Stomach (tissue), 9 donors: ENCODE data around the gene JAML. TPM values are rescaled to one million over a fixed set of nuclear protein-coding genes. Genes with fewer than 3 reads are reported as not detected.

ENCODE experiments used
- DNase-seq, 2 donors: peaks; one replicate each; pipeline versions ENCODE4 v3.0.0 to v3.0.0-alpha.2; 2013 to 2019
- H3K27ac ChIP-seq, 5 donors: fragments of 200-600 bp in 4 of 5; sonication (generic) in 4 of 5; one replicate each; pipeline ENCODE4 v1.5.1; 2013 to 2019; ENCODE audit warnings: mild to moderate bottlenecking in 1 of 5, moderate library complexity in 1 of 5
- H3K27me3 ChIP-seq, 3 donors: fragments of 200-600 bp; sonication (generic); one replicate each; pipeline ENCODE4 v1.5.1; 2017 to 2019; ENCODE audit warnings: mixed run types in 1 of 3
- H3K36me3 ChIP-seq, 4 donors: fragments of 200-600 bp; sonication (generic); 1 replicate in 3 of 4; 2 replicates in 1 of 4; pipeline ENCODE4 v1.5.1; 2016 to 2019
- H3K4me1 ChIP-seq, 4 donors: fragments of 200-600 bp; sonication (generic); one replicate each; pipeline ENCODE4 v1.5.1; 2016 to 2019
- H3K4me3 ChIP-seq, 4 donors: fragments of 200-600 bp; sonication (generic) in 3 of 4; one replicate each; pipeline ENCODE4 v1.5.1; 2016 to 2019; ENCODE audit warnings: mild to moderate bottlenecking in 1 of 4
- H3K9me3 ChIP-seq, 4 donors: fragments of 200-600 bp; sonication (generic); one replicate each; pipeline ENCODE4 v1.5.1; 2016 to 2019
- EP300 ChIP-seq: sonication (generic); formaldehyde crosslinking; IDR thresholded peaks from one replicate; pipeline ENCODE4 v1.6.1; 2017; ENCODE audit warnings: antibody characterized with exemption
- POLR2A ChIP-seq, 4 donors: fragments of 450-650 bp; IDR thresholded peaks; one replicate each; pipeline ENCODE4 v1.6.1; 2016; ENCODE audit warnings: antibody characterized with exemption in 4 of 4, control low read depth in 2 of 4, mild to moderate bottlenecking in 1 of 4, moderate library complexity in 1 of 4
- POLR2AphosphoS5 ChIP-seq, 3 donors: sonication (generic); formaldehyde crosslinking; IDR thresholded peaks; one replicate each; pipeline ENCODE4 v1.6.1; 2016; ENCODE audit warnings: antibody characterized with exemption in 3 of 3
- WGBS, 5 donors: extraction: QIAGEN DNeasy Blood & Tissue Kit in 3 of 5; methylation state at CpG; one replicate each; pipeline versions ENCODE4 v1.1.5 to v1.1.7; 2013 to 2018; 5-methylcytosine and 5-hydroxymethylcytosine counted together
- intact Hi-C: fragments of 100-400 bp; cut with DNase I; formaldehyde crosslinking; loops from one replicate; pipeline ENCODE4 v1.15.1; 2023; ENCODE audit warnings: low total_unique reads
- polyA plus RNA-seq, 3 donors: library from polyadenylated mRNA; stranded (reverse); fragments of 200-250 nt; gene quantifications; one replicate each; pipeline ENCODE4 v1.2.3, GENCODE V29; 2013
- total RNA-seq, 5 donors: library from RNA; depleted of rRNA; stranded (reverse); fragments of >200 nt; gene quantifications; one replicate each; pipeline versions ENCODE4 v1.1.0 to v1.2.3, GENCODE V29; 2014 to 2016
- TF ChIP-seq, protein P1 (sequence below), 7 experiments: fragments of 450-650 bp in 4 of 7; fragments of 200-600 bp in 3 of 7; sonication (generic) in 3 of 7; IDR thresholded peaks; one replicate each; pipeline ENCODE4 v1.5.1; 2016 to 2019; ENCODE audit warnings: antibody characterized with exemption in 7 of 7, control low read depth in 2 of 7, mild to moderate bottlenecking in 1 of 7
- donor health status: healthy with polysubstance abuse.
- donor health status: Bipolar disorder and iron deficiency.
- donor health status: healthy.

The JAML gene
- total and polyA plus RNA-seq, 8 donors = 3.7 to 35.0 (median 12.8) TPM

DNA sequence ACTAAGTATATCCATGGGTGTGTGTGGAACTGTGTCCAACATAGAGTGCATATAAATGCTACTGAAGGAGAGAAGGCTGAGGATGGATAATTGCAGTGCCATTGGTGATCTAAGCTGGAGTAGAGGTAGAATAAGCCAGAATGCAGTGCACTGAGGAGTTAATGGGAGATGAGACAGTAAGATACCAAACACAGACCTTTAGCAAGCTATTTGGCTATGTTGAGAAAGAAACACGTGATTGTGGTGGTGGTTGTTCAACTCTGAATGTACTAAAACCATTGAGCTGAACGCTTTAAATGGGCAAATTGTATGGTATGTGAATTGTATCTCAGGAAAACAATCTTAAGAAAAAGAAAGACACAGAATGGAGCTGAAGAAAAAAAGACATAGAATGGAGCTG, 22.8 kb downstream of the JAML start:
- no peak for DNase-seq
- no peak overlapping the region for H3K4me3 ChIP-seq
- TF ChIP-seq POLR2A (IDR thresholded peaks at IDR 0.05) (no peak), EP300 (no peak), POLR2AphosphoS5 (IDR thresholded peaks at IDR 0.05) (no peak)
- TF ChIP-seq, protein P1, sequence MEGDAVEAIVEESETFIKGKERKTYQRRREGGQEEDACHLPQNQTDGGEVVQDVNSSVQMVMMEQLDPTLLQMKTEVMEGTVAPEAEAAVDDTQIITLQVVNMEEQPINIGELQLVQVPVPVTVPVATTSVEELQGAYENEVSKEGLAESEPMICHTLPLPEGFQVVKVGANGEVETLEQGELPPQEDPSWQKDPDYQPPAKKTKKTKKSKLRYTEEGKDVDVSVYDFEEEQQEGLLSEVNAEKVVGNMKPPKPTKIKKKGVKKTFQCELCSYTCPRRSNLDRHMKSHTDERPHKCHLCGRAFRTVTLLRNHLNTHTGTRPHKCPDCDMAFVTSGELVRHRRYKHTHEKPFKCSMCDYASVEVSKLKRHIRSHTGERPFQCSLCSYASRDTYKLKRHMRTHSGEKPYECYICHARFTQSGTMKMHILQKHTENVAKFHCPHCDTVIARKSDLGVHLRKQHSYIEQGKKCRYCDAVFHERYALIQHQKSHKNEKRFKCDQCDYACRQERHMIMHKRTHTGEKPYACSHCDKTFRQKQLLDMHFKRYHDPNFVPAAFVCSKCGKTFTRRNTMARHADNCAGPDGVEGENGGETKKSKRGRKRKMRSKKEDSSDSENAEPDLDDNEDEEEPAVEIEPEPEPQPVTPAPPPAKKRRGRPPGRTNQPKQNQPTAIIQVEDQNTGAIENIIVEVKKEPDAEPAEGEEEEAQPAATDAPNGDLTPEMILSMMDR (IDR thresholded peaks at IDR 0.05) = no peak
- no peaks in the 10 kb centered on the region for H3K9me3 ChIP-seq
- peaks cover 0 to 6% (median 0%) of the 10 kb centered on the region in 4 donors for H3K36me3 ChIP-seq
- intact Hi-C loops = loop anchor here (10.0 kb wide), 1 partner anchor 163 kb away; no protein-coding TSS in a partner anchor
- no peak overlapping the region for H3K27ac ChIP-seq
- 77 to 91% (median 84%) methylated on average over 2 of the region's 2 CpGs for WGBS, 5 donors
- H3K4me1 ChIP-seq = peaks cover 0 to 37% (median 7%) of the 10 kb centered on the region in 4 donors
- H3K27me3 ChIP-seq = no peaks in the 10 kb centered on the region

DNA sequence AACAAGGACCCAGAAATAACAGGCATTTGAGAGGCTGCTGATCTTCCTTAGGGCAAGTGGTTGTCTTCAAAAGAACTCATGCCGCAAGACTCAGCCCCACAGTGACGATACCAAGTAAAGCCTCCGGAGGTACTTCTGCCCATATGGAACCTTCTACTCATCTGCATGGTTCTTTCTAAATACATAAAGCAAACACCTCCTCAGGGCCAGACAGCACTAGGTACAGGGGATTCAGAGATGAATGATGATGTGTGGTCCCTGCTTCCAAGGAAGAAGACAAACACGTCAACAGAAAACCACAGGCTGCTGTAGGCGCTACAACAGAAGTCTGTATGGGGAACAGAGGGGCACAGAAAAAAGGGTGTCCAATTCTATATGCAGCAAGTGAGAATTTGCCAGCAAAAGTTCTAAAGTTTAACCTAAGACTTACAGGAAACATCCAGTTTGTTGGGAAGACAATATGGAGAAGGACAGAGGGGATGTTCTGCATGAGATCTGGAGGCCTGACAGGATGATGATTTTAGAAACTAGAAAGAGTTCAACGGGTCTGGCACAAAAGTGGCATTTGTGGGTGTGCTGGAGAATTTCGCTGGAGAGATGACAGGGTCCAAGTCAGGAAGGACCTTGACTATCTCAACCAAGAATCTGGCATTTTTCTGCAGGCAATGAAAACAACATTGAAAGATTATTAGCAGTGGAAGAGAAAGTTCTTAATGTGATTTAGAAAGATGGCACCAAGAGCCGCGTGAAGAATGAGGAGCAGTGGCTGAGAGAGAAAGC, 23.7 kb downstream of the JAML start:
- H3K27me3 ChIP-seq = no peaks in the 10 kb centered on the region
- TF ChIP-seq EP300 = no peak
- no peak for DNase-seq
- no peak overlapping the region for H3K27ac ChIP-seq
- peaks cover 0 to 6% (median 0%) of the 10 kb centered on the region in 4 donors for H3K36me3 ChIP-seq
- peaks cover 0 to 29% (median 7%) of the 10 kb centered on the region in 4 donors for H3K4me1 ChIP-seq
- WGBS, 5 donors = 85 to 90% (median 88%) methylated on average over 9 of the region's 9 CpGs
- no peaks in the 10 kb centered on the region for H3K9me3 ChIP-seq
- H3K4me3 ChIP-seq = no peak overlapping the region
- intact Hi-C loops = loop anchor here (10.0 kb wide), 1 partner anchor 164 kb away; no protein-coding TSS in a partner anchor

DNA sequence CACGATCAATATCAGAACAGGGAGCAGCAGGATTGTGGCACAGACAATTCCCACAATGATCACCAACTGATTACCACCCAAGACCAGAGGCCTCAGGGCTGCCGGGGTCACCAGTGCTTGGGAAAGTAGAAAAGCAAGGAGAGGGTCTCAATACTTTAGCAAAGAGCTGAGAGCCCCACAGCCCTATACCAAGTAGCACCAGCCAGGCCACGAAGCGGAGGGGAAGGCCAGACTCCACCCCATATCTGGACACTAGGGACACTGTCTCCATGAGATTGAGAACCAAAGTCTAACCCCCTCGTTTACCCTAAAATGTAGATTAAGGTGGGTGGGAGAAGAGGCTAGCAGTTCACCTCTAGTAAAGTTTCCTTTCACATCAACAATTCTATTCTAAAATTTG, 24.3 kb downstream of the JAML start:
- TF ChIP-seq EP300 = no peak
- TF ChIP-seq, protein P1 (IDR thresholded peaks at IDR 0.05) = no peak
- TF ChIP-seq POLR2AphosphoS5 (IDR thresholded peaks at IDR 0.05) = no peak
- no peak for TF ChIP-seq POLR2A (IDR thresholded peaks at IDR 0.05)
- Histone ChIP-seq H3K4me1 (peaks cover 4 to 26% (median 9%) of the 10 kb centered on the region in 4 donors), H3K27me3 (no peaks in the 10 kb centered on the region), H3K9me3 (no peaks in the 10 kb centered on the region), H3K36me3 (peaks cover 0 to 6% (median 0%) of the 10 kb centered on the region in 4 donors), H3K4me3 (no peak overlapping the region), H3K27ac (no peak overlapping the region)
- WGBS, 5 donors = 88 to 92% (median 91%) methylated on average over 5 of the region's 5 CpGs
- no peak for DNase-seq
- intact Hi-C loops = loop anchor here (10.0 kb wide), 1 partner anchor 164 kb away; no protein-coding TSS in a partner anchor

DNA sequence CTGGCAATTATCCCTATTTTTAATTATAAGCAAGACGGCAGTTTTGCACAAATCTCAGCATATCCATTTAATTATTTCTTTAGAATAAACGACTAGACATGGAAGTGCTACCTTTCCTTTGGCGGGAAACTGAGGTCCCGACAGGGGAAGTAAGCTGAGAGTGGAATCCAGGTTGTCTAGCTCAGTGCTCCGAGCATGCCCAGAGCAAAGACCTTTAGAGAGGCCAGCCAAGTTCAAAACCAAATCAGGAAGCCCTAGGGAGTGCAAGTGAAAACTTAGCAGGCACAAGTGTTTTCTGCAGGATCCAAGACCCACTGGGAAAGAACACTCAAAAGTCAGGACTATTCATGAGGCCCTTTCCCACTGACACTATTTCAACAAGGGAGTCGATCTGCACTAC, 25.7 kb downstream of the JAML start:
- peaks cover 0 to 6% (median 0%) of the 10 kb centered on the region in 4 donors for H3K36me3 ChIP-seq
- no peak overlapping the region for H3K27ac ChIP-seq
- 73 to 85% (median 79%) methylated on average over 6 of the region's 6 CpGs for WGBS, 5 donors
- no peak overlapping the region for H3K4me3 ChIP-seq
- no peak for TF ChIP-seq POLR2AphosphoS5 (IDR thresholded peaks at IDR 0.05)
- intact Hi-C loops = loop anchor here (10.0 kb wide), 1 partner anchor 96 kb away; no protein-coding TSS in a partner anchor
- no peaks in the 10 kb centered on the region for H3K27me3 ChIP-seq
- peaks cover 9 to 39% (median 23%) of the 10 kb centered on the region in 4 donors for H3K4me1 ChIP-seq
- H3K9me3 ChIP-seq = no peaks in the 10 kb centered on the region
- no peak for DNase-seq

DNA sequence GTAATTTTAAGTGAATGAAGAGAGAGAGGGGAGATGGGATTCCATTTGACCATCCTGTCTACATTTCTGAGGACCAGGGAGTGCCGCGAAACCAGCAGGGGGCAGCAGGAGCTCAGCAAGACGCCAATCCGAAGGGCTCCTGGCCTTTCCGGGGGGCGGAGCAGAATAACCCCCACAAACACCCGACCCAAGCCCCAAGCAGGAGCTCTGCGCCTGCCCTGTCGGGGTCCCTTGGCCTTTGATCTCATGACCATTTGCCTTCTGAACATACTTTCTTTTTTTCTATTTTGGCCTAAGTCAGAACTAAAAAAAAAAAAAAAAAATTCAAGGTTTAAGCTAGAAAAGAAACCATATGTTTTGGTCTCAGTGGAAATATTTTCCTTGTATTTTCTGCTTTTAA, 26.4 kb downstream of the JAML start:
- intact Hi-C loops = loop anchor here (10.0 kb wide), 1 partner anchor 96 kb away; no protein-coding TSS in a partner anchor
- peaks cover 9 to 43% (median 25%) of the 10 kb centered on the region in 4 donors for H3K4me1 ChIP-seq
- TF ChIP-seq, protein P1 (IDR thresholded peaks at IDR 0.05) = peak in 5 of 7 experiments; percentile 77 to 92 (median 81)
- TF ChIP-seq EP300 (no peak), POLR2A (IDR thresholded peaks at IDR 0.05) (no peak), POLR2AphosphoS5 (IDR thresholded peaks at IDR 0.05) (peak in 1 of 3 donors; percentile 45)
- peaks cover 0 to 6% (median 0%) of the 10 kb centered on the region in 4 donors for H3K36me3 ChIP-seq
- peak; percentile 83 to 92 for DNase-seq
- no peaks in the 10 kb centered on the region for H3K27me3 ChIP-seq
- no peaks in the 10 kb centered on the region for H3K9me3 ChIP-seq
- peak overlapping the region in 1 of 4 donors; percentile 20 for H3K4me3 ChIP-seq
- 0 to 1% (median 1%) methylated on average over 8 to 9 of the region's 9 CpGs for WGBS, 5 donors
- H3K27ac ChIP-seq = peak overlapping the region in 1 of 5 donors; percentile 16
